H1 (cell line): Measurements from ENCODE around the gene RAPGEF5. TPM values are rescaled to one million over a fixed set of nuclear protein-coding genes. Genes with fewer than 3 reads are reported as not detected.
A peak's percentile ranks its signal among the peaks of the same experiment; 100 is the strongest.

Experiments used
- CTCF ChIA-PET: fragments of 300-600 bp; sonication (Branson Sonifier 250); formaldehyde crosslinking; loops from one replicate; lab custom pipeline; 2021; ENCODE audit not compliant: partially characterized antibody; lab: Charles Lee
- POLR2A ChIA-PET: fragments of 300-600 bp; sonication (Branson Sonifier 250); formaldehyde crosslinking; loops from one replicate; lab custom pipeline; 2021; ENCODE audit warnings: inconsistent platforms; ENCODE audit not compliant: partially characterized antibody; lab: Charles Lee
- DNase-seq, 2 experiments: peaks; one replicate each; pipeline versions ENCODE4 v3.0.0 to v3.0.0-alpha.2; 2010 to 2022; ENCODE audit warnings: low spot score in 2 of 2, low read depth in 1 of 2, mixed read lengths in 1 of 2
- FAIRE-seq: peaks from 2 replicates; lab custom pipeline; 2011; peaks lifted over from hg19 to GRCh38; lab: Jason Lieb, UNC
- H2AFZ ChIP-seq: 2 replicates; pipeline ENCODE4 v1.8.1; 2012; ENCODE audit warnings: low read length, inconsistent platforms
- H2AK5ac ChIP-seq: 2 replicates; pipeline ENCODE4 v1.6.1; 2013; ENCODE audit warnings: low read depth, low read length
- H2BK120ac ChIP-seq: replicated peaks from 2 replicates; pipeline ENCODE3; 2013; ENCODE audit warnings: low read depth, low read length, inconsistent platforms
- H2BK12ac ChIP-seq: 2 replicates; pipeline ENCODE4 v1.6.1; 2013; ENCODE audit warnings: low read depth, low read length
- H2BK15ac ChIP-seq: 2 replicates; pipeline ENCODE4 v1.6.1; 2013; ENCODE audit warnings: low read length
- H2BK20ac ChIP-seq: 2 replicates; pipeline ENCODE4 v1.6.1; 2013; ENCODE audit warnings: low read length
- H2BK5ac ChIP-seq: 2 replicates; pipeline ENCODE4 v1.6.1; 2013; ENCODE audit warnings: low read depth, low read length
- H3K14ac ChIP-seq: 2 replicates; pipeline ENCODE4 v1.6.1; 2013; ENCODE audit warnings: inconsistent platforms; ENCODE audit not compliant: insufficient read length
- H3K18ac ChIP-seq: 2 replicates; pipeline ENCODE4 v1.6.1; 2013; ENCODE audit warnings: low read length; ENCODE audit errors: extremely low read depth
- H3K23ac ChIP-seq: 2 replicates; pipeline ENCODE4 v1.6.1; 2013; ENCODE audit warnings: inconsistent platforms; ENCODE audit not compliant: insufficient read length
- H3K23me2 ChIP-seq: 2 replicates; pipeline ENCODE4 v1.6.1; 2013; ENCODE audit warnings: low read depth, low read length
- H3K27ac ChIP-seq: 2 replicates; pipeline ENCODE4 v1.6.1; 2011; ENCODE audit warnings: low read depth, low read length, inconsistent platforms
- H3K27me3 ChIP-seq, 4 experiments: replicated peaks in 1 of 4; 1 replicate in 1 of 4; 2 replicates in 3 of 4; pipeline versions ENCODE4 v1.6.1 to v1.8.1; 2011 to 2013; ENCODE audit warnings: low read length in 3 of 4, mild to moderate bottlenecking in 3 of 4, inconsistent platforms in 2 of 4, mixed read lengths in 2 of 4, moderate library complexity in 1 of 4; ENCODE audit not compliant: control insufficient read depth in 3 of 4, insufficient read depth in 3 of 4; ENCODE audit errors: extremely low read depth in 1 of 4
- H3K36me3 ChIP-seq, 4 experiments: 2 replicates each; pipeline versions ENCODE4 v1.6.1 to v1.8.1; 2011 to 2013; ENCODE audit warnings: mild to moderate bottlenecking in 4 of 4, low read length in 3 of 4, moderate library complexity in 2 of 4, control low read depth in 1 of 4, inconsistent platforms in 1 of 4; ENCODE audit not compliant: insufficient read depth in 4 of 4, control insufficient read depth in 2 of 4
- H3K4ac ChIP-seq: replicated peaks from 2 replicates; pipeline ENCODE3; 2013; ENCODE audit warnings: low read length, low read depth, mixed read lengths, inconsistent platforms; ENCODE audit not compliant: insufficient read length
- H3K4me1 ChIP-seq, 4 experiments: replicated peaks in 1 of 4; 1 replicate in 1 of 4; 2 replicates in 3 of 4; pipeline versions ENCODE4 v1.6.1 to v1.8.1; 2011 to 2013; ENCODE audit warnings: low read length in 3 of 4, inconsistent platforms in 2 of 4, mixed read lengths in 1 of 4; ENCODE audit not compliant: insufficient read depth in 4 of 4, control insufficient read depth in 3 of 4
- H3K4me2 ChIP-seq, 2 experiments: 2 replicates each; pipeline versions ENCODE4 v1.6.1 to v1.8.1; 2011 to 2013; ENCODE audit warnings: low read depth in 2 of 2, low read length in 2 of 2, control low read depth in 1 of 2, inconsistent platforms in 1 of 2, mild to moderate bottlenecking in 1 of 2; ENCODE audit not compliant: insufficient read depth in 1 of 2
- H3K4me3 ChIP-seq, 4 experiments: fragments of 200-600, 300-600 bp in 1 of 4; sonication (generic), shearing (Covaris generic), sonication (Bioruptor Twin) in 1 of 4; 2 replicates each; pipeline versions ENCODE4 v1.5.1 to v1.8.1; 2011 to 2016; ENCODE audit warnings: low read length in 4 of 4, low read depth in 3 of 4, control low read depth in 2 of 4, inconsistent platforms in 2 of 4, mild to moderate bottlenecking in 2 of 4, mixed read lengths in 1 of 4, moderate library complexity in 1 of 4; ENCODE audit not compliant: insufficient read depth in 2 of 4; ENCODE audit errors: extremely low read depth in 1 of 4
- H3K56ac ChIP-seq: replicated peaks from 2 replicates; pipeline ENCODE3; 2013; ENCODE audit warnings: low read depth, mild to moderate bottlenecking, mixed read lengths, low read length, inconsistent platforms; ENCODE audit not compliant: insufficient read length
- H3K79me1 ChIP-seq: 2 replicates; pipeline ENCODE4 v1.6.1; 2013; ENCODE audit warnings: low read depth, low read length, control low read depth
- H3K79me2 ChIP-seq, 2 experiments: 2 replicates each; pipeline versions ENCODE4 v1.6.1 to v1.8.1; 2012 to 2013; ENCODE audit warnings: low read length in 2 of 2, mild to moderate bottlenecking in 2 of 2, inconsistent platforms in 1 of 2; ENCODE audit not compliant: insufficient read depth in 2 of 2, control insufficient read depth in 1 of 2
- H3K9ac ChIP-seq, 4 experiments: replicated peaks in 1 of 4; 1 replicate in 1 of 4; 2 replicates in 3 of 4; pipeline versions ENCODE4 v1.6.1 to v1.8.1; 2011 to 2013; ENCODE audit warnings: low read depth in 3 of 4, low read length in 3 of 4, control low read depth in 2 of 4, mild to moderate bottlenecking in 2 of 4, moderate library complexity in 2 of 4, inconsistent platforms in 1 of 4; ENCODE audit errors: extremely low read depth in 1 of 4
- H3K9me3 ChIP-seq, 2 experiments: 2 replicates each; pipeline versions ENCODE4 v1.6.1 to v1.8.1; 2012 to 2013; ENCODE audit warnings: mild to moderate bottlenecking in 2 of 2, moderate library complexity in 2 of 2, control low read depth in 1 of 2, inconsistent platforms in 1 of 2, low read depth in 1 of 2, low read length in 1 of 2, mixed read lengths in 1 of 2; ENCODE audit not compliant: insufficient read depth in 2 of 2
- H4K20me1 ChIP-seq, 2 experiments: replicated peaks in 1 of 2; 2 replicates each; pipeline versions ENCODE3 to v1.8.1; 2011 to 2013; ENCODE audit warnings: inconsistent platforms in 2 of 2, low read length in 2 of 2, mild to moderate bottlenecking in 1 of 2; ENCODE audit not compliant: insufficient read depth in 2 of 2, control insufficient read depth in 1 of 2
- H4K5ac ChIP-seq: 2 replicates; pipeline ENCODE4 v1.6.1; 2013; ENCODE audit warnings: low read length, low read depth, mixed read lengths, inconsistent platforms; ENCODE audit not compliant: insufficient read length
- H4K8ac ChIP-seq: 2 replicates; pipeline ENCODE4 v1.8.0; 2013; ENCODE audit warnings: mild to moderate bottlenecking, moderate library complexity, low read length, inconsistent platforms; ENCODE audit not compliant: insufficient read depth; ENCODE audit errors: extremely low read depth
- H4K91ac ChIP-seq: replicated peaks from 2 replicates; pipeline ENCODE3; 2013; ENCODE audit warnings: low read length, mixed read lengths, inconsistent platforms; ENCODE audit not compliant: insufficient read length
- EZH2 ChIP-seq: fragments of 200-600 bp; sonication (generic); IDR thresholded peaks from 2 replicates; pipeline ENCODE4 v1.7.1; 2012; ENCODE audit warnings: low read depth, mild to moderate bottlenecking, moderate library complexity, low read length, inconsistent platforms; ENCODE audit not compliant: severe bottlenecking
- JUN ChIP-seq: IDR thresholded peaks from 2 replicates; pipeline ENCODE4 v1.6.1; 2011; ENCODE audit warnings: low read depth, mild to moderate bottlenecking, improper control_type of control experiment, low read length
- PHF8 ChIP-seq: fragments of 200-600 bp; sonication (generic); conservative IDR thresholded peaks from 2 replicates; pipeline ENCODE4 v1.7.1; 2012; ENCODE audit warnings: low read depth, mild to moderate bottlenecking, inconsistent platforms, low read length, moderate library complexity
- SIRT6 ChIP-seq: IDR thresholded peaks from one replicate; pipeline ENCODE4 v1.7.1; 2012; ENCODE audit warnings: low read length, inconsistent platforms
- ZNF274 ChIP-seq: IDR thresholded peaks from 2 replicates; pipeline ENCODE4 v1.7.0; 2012; ENCODE audit warnings: low read length, borderline replicate concordance; ENCODE audit errors: extremely low read depth
- WGBS, 2 experiments: shearing (Covaris generic) in 1 of 2; methylation state at CpG; one replicate each; pipeline versions ENCODE4 v1.1.6 to v1.1.7; 2013 to 2015; ENCODE audit warnings: low lambda C conversion rate in 2 of 2, mixed read lengths in 2 of 2, inconsistent platforms in 1 of 2, low coverage in 1 of 2, missing lambda C conversion rate in 1 of 2; ENCODE audit not compliant: insufficient replicate concordance in 2 of 2, insufficient coverage in 1 of 2, insufficient read length in 1 of 2; ENCODE audit errors: extremely low coverage in 1 of 2, missing lambda C conversion rate in 1 of 2; 5-methylcytosine and 5-hydroxymethylcytosine counted together
- polyA plus RNA-seq, 7 experiments: library from polyadenylated mRNA; depleted of rRNA in 3 of 7; stranded (reverse) in 5 of 7; unstranded in 2 of 7; fragments of >200 nt in 5 of 7; fragments of 200-250 nt in 2 of 7; gene quantifications; 1 replicate in 5 of 7; 2 replicates in 1 of 7; 4 replicates in 1 of 7; pipeline versions ENCODE4 v1.2.1 to v1.2.3, GENCODE V29; 2011 to 2013; ENCODE audit warnings: missing spikeins in 2 of 7, mixed read lengths in 2 of 7
- total RNA-seq: library from RNA; stranded (reverse); fragmentation: NEBNext Ultra II Directional; extraction: Animal tissue kit (Norgen Biotek cat#: 25700); gene quantifications from 2 replicates; pipeline ENCODE4 v1.2.1, GENCODE V29; 2021

Gene RAPGEF5
- total and polyA plus RNA-seq, 2 of the 8 experiments (the other 6 are each of a cell fraction or from before 2014, with no cell fraction given) = 4.4 to 22.9 TPM

GRCh38 chr7:22375359-22376048 lies 18.6 kb upstream of the RAPGEF5 start:
- Histone ChIP-seq H3K27me3 (no peaks in the 10 kb centered on the region), H3K4me3 (no peak overlapping the region), H3K14ac (no peak overlapping the region), H3K23ac (no peak overlapping the region), H2BK5ac (no peak overlapping the region), H2AFZ (peak overlapping the region; percentile 67), H3K56ac (no peak overlapping the region), H4K91ac (no peak overlapping the region), H3K4me1 (no peaks in the 10 kb centered on the region), H3K4ac (no peak overlapping the region), H3K79me1 (no peaks in the 10 kb centered on the region), H3K9ac (no peak overlapping the region), H3K18ac (no peak overlapping the region), H3K79me2 (no peaks in the 10 kb centered on the region), H3K27ac (no peak overlapping the region), H3K36me3 (no peaks in the 10 kb centered on the region), H3K23me2 (no peaks in the 10 kb centered on the region), H4K5ac (no peak overlapping the region), H3K9me3 (no peaks in the 10 kb centered on the region), H2BK20ac (no peak overlapping the region), H2BK120ac (no peak overlapping the region), H4K8ac (no peak overlapping the region), H2BK15ac (no peak overlapping the region), H2AK5ac (no peak overlapping the region), H4K20me1 (no peaks in the 10 kb centered on the region), H3K4me2 (no peak overlapping the region), H2BK12ac (no peak overlapping the region)
- POLR2A ChIA-PET = no interaction called here
- CTCF ChIA-PET = interaction anchor here (1.0 to 1.8 kb wide), 3 partner anchors 20 to 265 kb away, joined by 4 to 8 read pairs (median 6); no protein-coding TSS in a partner anchor
- DNase-seq (no peak), FAIRE-seq (no peak)
- WGBS, 2 experiments = 83% methylated on average over 2 of the region's 2 CpGs; no CpG with 5 or more reads in 1 of the 2 experiments
- TF ChIP-seq SIRT6 (no peak), ZNF274 (no peak), PHF8 (no peak), JUN (no peak), EZH2 (no peak)
